Coronary artery (tissue), 2 donors: Measurements from ENCODE around the gene NIT2.
A peak's percentile ranks its signal among the peaks of the same experiment; 100 is the strongest.
"Not testable (repeated sequence)": the region's sequence is repeated elsewhere in the genome, so short reads cannot be mapped to it uniquely, and the experiment has no call there.

ENCODE experiments used
- DNase-seq: peaks from one replicate; pipeline ENCODE4 v3.0.0-alpha.2; 2017; ENCODE audit warnings: low spot score
- H3K27ac ChIP-seq, 2 donors: fragments of 200-600 bp; sonication (generic); one replicate each; pipeline ENCODE4 v1.5.1; 2016 to 2019
- H3K4me3 ChIP-seq: fragments of 200-600 bp; sonication (generic); 2 replicates; pipeline ENCODE4 v1.5.1; 2016; ENCODE audit warnings: mild to moderate bottlenecking, moderate library complexity
- TF ChIP-seq, protein P1 (sequence below): fragments of 200-600 bp; sonication (generic); IDR thresholded peaks from one replicate; pipeline ENCODE4 v1.5.1; 2019; ENCODE audit warnings: antibody characterized with exemption

NIT2 gene

DNA sequence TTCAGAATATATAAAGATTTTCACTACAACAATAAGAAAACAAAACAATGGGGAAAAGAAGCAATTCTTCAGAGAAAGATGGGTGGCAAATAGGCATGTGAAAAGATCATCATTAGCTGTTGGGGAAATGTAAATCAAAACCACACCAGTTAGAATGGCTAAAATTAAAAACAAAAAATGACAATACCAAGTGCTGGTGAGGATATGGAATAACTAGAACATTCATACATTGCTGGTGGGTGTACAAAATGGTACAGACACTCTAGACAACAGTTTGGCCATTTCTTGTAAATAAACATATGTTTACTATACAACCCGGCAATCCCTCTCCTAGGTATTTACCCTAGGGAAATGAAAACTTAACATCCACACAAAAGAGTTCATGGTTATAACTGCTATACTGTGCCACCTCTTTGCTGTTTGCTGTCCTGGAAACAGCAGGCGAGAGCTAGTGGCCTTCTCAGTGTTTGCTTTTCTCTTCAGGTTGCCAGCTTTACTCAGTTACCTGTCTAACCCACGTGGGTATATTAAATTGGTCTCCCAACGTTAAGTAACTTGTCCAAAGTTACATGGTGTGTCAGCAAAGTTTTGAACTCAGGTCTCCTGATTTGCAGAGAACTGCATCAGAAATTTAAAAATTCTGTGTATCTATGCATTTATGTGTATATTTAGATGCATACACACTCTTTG, 4.6 kb upstream of the NIT2 start:
- no peak for DNase-seq
- Histone ChIP-seq H3K27ac (no peak overlapping the region), H3K4me3 (no peak overlapping the region)
- TF ChIP-seq, protein P1, sequence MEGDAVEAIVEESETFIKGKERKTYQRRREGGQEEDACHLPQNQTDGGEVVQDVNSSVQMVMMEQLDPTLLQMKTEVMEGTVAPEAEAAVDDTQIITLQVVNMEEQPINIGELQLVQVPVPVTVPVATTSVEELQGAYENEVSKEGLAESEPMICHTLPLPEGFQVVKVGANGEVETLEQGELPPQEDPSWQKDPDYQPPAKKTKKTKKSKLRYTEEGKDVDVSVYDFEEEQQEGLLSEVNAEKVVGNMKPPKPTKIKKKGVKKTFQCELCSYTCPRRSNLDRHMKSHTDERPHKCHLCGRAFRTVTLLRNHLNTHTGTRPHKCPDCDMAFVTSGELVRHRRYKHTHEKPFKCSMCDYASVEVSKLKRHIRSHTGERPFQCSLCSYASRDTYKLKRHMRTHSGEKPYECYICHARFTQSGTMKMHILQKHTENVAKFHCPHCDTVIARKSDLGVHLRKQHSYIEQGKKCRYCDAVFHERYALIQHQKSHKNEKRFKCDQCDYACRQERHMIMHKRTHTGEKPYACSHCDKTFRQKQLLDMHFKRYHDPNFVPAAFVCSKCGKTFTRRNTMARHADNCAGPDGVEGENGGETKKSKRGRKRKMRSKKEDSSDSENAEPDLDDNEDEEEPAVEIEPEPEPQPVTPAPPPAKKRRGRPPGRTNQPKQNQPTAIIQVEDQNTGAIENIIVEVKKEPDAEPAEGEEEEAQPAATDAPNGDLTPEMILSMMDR: no peak

DNA sequence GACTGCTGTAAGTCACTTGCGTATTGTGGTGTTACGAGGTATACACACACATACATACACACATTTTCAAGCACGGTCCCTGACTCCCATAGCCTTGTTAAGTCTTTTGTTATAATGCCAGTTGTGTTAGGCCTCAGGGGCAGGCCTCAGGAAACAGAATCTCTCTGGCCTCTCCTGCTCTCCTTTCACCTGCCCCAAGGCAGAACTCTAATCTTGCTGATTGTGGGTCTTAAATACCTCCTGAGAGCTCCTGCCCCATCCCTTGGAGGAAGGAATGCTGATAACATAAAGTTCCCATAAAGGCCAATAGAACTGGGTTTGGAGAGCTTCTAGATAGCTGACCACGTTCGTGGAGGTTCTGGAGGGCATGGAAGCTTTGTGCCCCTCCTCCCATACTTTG, 3.9 kb upstream of the NIT2 start:
- Histone ChIP-seq H3K4me3 (no peak overlapping the region), H3K27ac (no peak overlapping the region)
- TF ChIP-seq, protein P1: no peak
- DNase-seq: no peak

DNA sequence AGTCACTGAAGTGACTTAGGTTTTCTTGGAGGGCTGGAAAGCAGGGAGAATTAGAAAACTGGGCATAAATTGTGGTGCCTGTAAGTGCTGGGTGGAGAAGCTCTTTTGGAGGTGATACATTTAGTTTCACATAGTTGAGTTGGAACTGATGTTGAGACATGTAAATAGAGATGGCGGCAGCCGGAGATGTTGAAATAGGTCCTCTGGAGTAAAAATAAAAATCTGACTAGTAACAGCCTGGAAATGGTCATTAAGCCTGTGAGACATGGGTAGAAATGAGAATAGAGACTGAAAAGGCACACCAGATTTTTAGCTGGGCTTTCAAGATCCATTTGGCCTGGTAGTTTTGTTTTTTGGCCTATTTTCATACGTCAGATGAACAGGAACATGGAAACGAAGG, 2.9 kb upstream of the NIT2 start:
- TF ChIP-seq, protein P1: no peak
- DNase-seq: no peak
- H3K27ac ChIP-seq: no peak overlapping the region
- H3K4me3 ChIP-seq: no peak overlapping the region

DNA sequence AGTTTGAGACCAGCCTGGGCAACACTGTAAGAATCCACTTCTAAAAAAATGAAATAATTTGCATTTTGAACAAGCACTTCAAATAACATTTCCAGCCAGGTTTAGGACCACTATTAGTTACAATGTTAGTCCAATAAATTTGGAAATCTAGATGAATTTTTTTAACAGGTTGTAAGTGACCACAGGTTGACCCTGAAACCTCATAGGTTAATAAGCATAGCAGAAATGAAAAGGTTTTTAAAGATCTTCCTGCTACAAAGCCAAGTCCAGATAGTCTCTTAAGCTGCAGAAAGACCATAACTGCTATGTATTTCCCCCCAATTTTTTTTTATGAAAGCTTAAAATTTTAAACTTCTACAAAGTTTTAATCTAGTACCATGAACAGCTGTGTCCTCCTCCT, 1.5 kb upstream of the NIT2 start:
- H3K4me3 ChIP-seq: no peak overlapping the region
- TF ChIP-seq, protein P1: no peak
- no peak overlapping the region for H3K27ac ChIP-seq
- DNase-seq: no peak

DNA sequence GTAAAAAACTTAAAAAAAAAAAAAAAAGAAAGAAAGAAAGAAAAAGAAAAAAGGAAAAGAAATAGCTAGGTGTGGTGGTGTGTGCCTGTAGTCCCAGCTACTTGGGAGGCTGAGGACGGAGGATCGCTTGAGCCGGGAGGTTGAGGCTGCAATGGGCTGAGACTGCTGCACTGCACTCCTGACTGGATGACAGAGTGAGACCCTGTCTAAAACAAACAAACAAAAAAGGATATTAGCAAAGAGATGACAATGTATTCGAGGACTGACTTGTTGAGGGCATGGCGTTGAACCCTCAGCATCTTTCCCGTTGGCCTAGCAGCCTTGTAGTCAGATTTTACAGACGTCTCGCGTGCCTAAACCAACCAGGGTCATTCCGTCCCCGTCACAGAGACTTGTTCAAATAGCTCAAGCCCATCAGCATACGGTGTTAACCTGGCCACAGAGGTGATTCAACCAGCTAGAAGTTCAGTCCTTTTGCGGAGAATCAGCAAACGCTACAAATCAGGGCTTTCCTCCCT, 528 bp upstream of the NIT2 start:
- TF ChIP-seq, protein P1: no peak
- DNase-seq: no peak
- Histone ChIP-seq H3K27ac (peak overlapping the region; percentile 54 to 71), H3K4me3 (peak overlapping the region; percentile 74)

DNA sequence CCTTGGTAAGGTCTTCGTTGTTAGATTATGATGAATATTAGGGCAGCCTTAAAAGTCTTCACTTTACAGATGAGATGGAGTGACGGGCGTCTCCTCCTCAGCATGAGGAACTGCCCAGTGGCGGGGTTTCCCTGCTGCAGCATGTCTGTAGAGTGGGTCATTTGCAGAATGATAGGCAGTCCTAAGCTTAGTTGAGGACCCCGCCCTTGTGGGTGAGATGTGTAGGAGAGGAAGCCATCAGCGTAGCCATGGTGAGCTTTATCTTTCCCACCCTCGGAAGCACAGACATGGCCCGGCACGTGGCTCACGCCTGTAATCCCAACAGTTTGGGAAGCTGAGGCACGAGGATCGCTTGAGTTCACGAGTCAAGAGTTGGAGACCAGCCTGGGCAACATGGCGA, 877 bp downstream of the NIT2 start:
- no peak for DNase-seq
- TF ChIP-seq, protein P1: no peak
- Histone ChIP-seq H3K4me3 (peak overlapping the region; percentile 74), H3K27ac (peak overlapping the region; percentile 54 to 71)

DNA sequence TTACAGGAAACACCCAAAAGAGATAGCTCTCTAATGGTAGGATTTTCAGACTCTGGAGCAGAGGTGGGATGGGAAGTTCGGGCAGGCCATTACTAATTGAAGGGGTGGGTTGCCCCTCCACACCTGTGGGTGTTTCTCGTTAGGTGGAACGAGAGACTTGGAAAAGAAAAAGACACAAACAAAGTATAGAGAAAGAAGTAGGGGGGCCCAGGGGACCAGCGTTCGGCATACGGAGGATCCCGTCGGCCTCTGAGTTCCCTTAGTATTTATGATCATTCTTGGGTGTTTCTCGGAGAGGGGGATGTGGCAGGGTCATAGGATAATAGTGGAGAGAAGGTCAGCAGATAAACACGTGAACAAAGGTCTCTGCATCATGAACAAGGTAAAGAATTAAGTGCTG, 1.7 kb downstream of the NIT2 start:
- DNase-seq, H3K27ac ChIP-seq, H3K4me3 ChIP-seq: not testable (repeated sequence)
